ENCODE results near the gene SUN1.
A peak's percentile ranks its signal among the peaks of the same experiment; 100 is the strongest.

Gene SUN1

DNA sequence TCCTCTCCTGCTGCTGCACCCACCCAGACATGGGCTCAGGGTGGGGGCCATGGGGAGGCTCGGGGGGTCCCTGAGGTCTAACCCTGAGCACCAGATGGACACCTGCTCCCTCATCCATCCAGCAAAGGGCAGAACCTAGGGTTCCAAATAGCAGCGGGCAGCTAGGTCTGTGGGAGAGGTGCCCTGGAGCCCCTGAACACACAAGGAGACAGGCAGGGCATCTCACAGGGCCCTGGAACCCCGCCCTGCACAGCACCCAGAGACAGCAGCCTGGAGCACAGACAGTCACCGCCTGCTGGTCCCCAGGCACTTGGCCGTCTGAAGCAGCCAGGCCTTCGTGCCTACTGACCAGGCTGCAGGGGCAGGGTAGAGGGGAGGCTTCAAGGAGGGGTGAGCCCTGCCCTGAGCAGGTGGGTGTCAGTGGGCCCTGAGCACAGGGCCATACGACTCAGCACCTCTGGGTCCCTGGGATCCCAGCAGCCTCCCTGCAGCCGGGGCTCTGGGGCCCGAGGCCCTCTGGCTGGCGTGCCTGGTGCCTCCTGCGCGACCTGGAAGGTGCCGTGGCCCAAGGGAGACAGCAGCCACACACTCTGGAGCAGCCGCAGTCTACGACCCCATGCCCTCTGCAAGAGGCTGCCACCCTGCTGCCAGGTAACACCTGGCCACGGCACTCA is 82.4 kb downstream of the SUN1 start (continued):
- TF ChIP-seq, protein P1, sequence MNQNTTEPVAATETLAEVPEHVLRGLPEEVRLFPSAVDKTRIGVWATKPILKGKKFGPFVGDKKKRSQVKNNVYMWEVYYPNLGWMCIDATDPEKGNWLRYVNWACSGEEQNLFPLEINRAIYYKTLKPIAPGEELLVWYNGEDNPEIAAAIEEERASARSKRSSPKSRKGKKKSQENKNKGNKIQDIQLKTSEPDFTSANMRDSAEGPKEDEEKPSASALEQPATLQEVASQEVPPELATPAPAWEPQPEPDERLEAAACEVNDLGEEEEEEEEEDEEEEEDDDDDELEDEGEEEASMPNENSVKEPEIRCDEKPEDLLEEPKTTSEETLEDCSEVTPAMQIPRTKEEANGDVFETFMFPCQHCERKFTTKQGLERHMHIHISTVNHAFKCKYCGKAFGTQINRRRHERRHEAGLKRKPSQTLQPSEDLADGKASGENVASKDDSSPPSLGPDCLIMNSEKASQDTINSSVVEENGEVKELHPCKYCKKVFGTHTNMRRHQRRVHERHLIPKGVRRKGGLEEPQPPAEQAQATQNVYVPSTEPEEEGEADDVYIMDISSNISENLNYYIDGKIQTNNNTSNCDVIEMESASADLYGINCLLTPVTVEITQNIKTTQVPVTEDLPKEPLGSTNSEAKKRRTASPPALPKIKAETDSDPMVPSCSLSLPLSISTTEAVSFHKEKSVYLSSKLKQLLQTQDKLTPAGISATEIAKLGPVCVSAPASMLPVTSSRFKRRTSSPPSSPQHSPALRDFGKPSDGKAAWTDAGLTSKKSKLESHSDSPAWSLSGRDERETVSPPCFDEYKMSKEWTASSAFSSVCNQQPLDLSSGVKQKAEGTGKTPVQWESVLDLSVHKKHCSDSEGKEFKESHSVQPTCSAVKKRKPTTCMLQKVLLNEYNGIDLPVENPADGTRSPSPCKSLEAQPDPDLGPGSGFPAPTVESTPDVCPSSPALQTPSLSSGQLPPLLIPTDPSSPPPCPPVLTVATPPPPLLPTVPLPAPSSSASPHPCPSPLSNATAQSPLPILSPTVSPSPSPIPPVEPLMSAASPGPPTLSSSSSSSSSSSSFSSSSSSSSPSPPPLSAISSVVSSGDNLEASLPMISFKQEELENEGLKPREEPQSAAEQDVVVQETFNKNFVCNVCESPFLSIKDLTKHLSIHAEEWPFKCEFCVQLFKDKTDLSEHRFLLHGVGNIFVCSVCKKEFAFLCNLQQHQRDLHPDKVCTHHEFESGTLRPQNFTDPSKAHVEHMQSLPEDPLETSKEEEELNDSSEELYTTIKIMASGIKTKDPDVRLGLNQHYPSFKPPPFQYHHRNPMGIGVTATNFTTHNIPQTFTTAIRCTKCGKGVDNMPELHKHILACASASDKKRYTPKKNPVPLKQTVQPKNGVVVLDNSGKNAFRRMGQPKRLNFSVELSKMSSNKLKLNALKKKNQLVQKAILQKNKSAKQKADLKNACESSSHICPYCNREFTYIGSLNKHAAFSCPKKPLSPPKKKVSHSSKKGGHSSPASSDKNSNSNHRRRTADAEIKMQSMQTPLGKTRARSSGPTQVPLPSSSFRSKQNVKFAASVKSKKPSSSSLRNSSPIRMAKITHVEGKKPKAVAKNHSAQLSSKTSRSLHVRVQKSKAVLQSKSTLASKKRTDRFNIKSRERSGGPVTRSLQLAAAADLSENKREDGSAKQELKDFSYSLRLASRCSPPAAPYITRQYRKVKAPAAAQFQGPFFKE (tag by site-specific recombination; IDR thresholded peaks at IDR 0.05; ENCODE audit: borderline replicate concordance): no peak
- TF ChIP-seq ZNF404 (tag by site-specific recombination; IDR thresholded peaks at IDR 0.05) (no peak), ZNF600 (tag by site-specific recombination; IDR thresholded peaks at IDR 0.05) (no peak), YY2 (tag by site-specific recombination; IDR thresholded peaks at IDR 0.05) (no peak), ZNF660 (tag by site-specific recombination; IDR thresholded peaks at IDR 0.05) (no peak), ZBTB11 (tag by site-specific recombination; conservative IDR thresholded peaks at IDR 0.05; ENCODE audit: low read depth) (no peak), ZNF350 (tag by site-specific recombination; IDR thresholded peaks at IDR 0.05) (no peak)

DNA sequence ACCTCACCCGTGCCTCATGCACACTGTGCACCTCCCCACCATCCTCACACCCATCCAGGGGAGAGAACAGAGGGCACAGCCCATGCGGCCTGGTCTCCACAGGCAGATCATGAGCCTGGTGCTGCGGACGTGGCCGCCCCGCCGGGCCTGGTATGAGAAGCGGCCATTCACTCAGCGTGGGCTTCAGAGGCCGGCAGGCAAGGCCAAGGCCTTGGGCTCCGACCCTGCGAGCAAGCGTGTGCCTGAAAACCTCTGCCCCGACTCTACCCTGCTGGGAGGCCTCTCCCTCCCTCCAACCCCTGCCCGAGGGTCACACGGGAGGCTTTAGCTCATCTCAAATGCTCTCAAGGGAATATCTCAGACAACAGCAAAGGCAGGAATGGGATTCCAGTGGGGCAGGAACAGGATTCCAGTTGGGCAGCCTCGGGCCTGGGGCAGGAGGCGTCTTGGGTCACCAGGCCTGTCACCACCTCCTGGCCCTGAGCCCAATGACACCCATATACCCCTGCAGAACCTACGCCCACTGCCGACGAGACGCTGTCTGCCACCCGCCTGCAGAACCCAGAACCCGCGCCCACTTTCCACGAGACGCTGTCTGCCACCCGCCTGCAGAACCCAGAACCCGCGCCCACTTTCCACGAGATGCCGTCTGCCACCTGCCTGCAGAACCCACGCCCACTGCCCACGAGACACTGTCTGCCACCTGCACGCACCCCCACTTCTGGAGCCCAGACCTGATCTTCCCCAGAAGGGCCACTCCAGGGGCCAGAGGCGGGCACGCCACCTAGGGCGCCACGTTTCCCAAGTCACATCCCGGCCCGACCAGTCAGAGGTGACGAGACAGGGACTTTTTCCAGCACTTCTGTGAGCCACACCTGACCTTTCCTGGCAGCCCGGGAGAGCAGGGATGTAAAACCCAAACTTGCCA is 83.3 kb downstream of the SUN1 start:
- Histone ChIP-seq H3K36me3 (ENCODE audit: control insufficient read depth in 2 of 2, insufficient read depth in 1 of 2, low read length in 2 of 2) (no peaks in the 10 kb centered on the region), H3K4me1 (ENCODE audit: control insufficient read depth, insufficient read depth, low read length) (no peaks in the 10 kb centered on the region), H3K27ac (ENCODE audit: extremely low read depth, low read depth, low read length) (no peak overlapping the region), H3K9me3 (ENCODE audit: control insufficient read depth, insufficient read depth, low read depth, low read length) (no peaks in the 10 kb centered on the region), H3K4me3 (ENCODE audit: low read depth, low read length) (no peak overlapping the region)
- ChIA-PET POLR2A (no interaction called here), CTCF (no interaction called here)
- TF ChIP-seq ZNF645 (tag by site-specific recombination; IDR thresholded peaks at IDR 0.05) (no peak), KLF8 (tag by site-specific recombination; IDR thresholded peaks at IDR 0.05) (0 out of 2 replicates have a peak, but pooled peaks have one; percentile 13), ZBTB7A (tag by site-specific recombination; IDR thresholded peaks at IDR 0.05; ENCODE audit: low read depth) (no peak), EGR2 (tag by site-specific recombination; IDR thresholded peaks at IDR 0.05; ENCODE audit: low read depth) (no peak), ZFHX2 (tag by site-specific recombination; conservative IDR thresholded peaks at IDR 0.05) (peak; percentile 27; the same call in 1 of the 2 replicates), PATZ1 (tag by site-specific recombination; IDR thresholded peaks at IDR 0.05) (peak; percentile 50), WT1 (tag by site-specific recombination; IDR thresholded peaks at IDR 0.05) (peak; percentile 74), ZIC2 (tag by site-specific recombination; IDR thresholded peaks at IDR 0.05) (peak; percentile 20; the same call in 1 of the 2 replicates), ZNF184 (tag by site-specific recombination; IDR thresholded peaks at IDR 0.05) (no peak), GLIS1 (tag by site-specific recombination; IDR thresholded peaks at IDR 0.05) (peak; percentile 41; the same call in 1 of the 2 replicates)
- TF ChIP-seq, protein P2, sequence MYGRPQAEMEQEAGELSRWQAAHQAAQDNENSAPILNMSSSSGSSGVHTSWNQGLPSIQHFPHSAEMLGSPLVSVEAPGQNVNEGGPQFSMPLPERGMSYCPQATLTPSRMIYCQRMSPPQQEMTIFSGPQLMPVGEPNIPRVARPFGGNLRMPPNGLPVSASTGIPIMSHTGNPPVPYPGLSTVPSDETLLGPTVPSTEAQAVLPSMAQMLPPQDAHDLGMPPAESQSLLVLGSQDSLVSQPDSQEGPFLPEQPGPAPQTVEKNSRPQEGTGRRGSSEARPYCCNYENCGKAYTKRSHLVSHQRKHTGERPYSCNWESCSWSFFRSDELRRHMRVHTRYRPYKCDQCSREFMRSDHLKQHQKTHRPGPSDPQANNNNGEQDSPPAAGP (tag by site-specific recombination; IDR thresholded peaks at IDR 0.05): peak; percentile 61; the same call in 1 of the 2 replicates

All from HEK293 (cell line).